ENCODE results near the gene PLPPR1.

The PLPPR1 gene

GRCh38 chr9:101063192-101063591 is 34.7 kb downstream of the PLPPR1 start:
- H3K4me2 ChIP-seq (ENCODE audit: low read depth, low read length): no peak overlapping the region
- no peaks in the 10 kb centered on the region for H3K9me3 ChIP-seq (replicated peaks; ENCODE audit: insufficient read depth, low read length)
- no peaks in the 10 kb centered on the region for H3F3A ChIP-seq (ENCODE audit: insufficient read depth, low read length)
- no peak for DNase-seq
- no peaks in the 10 kb centered on the region for H3K36me3 ChIP-seq (replicated peaks; ENCODE audit: insufficient read depth, low read length)
- H3K9ac ChIP-seq (ENCODE audit: low read length): no peak overlapping the region
- no peak overlapping the region for H3K27ac ChIP-seq (ENCODE audit: low read length)
- H3K4me1 ChIP-seq (ENCODE audit: low read length): no peaks in the 10 kb centered on the region
- no peaks in the 10 kb centered on the region for H3K27me3 ChIP-seq (replicated peaks; ENCODE audit: insufficient read depth, low read length)
- H3K4me3 ChIP-seq (ENCODE audit: low read length): no peak overlapping the region
- H2AFZ ChIP-seq (ENCODE audit: low read length): no peak overlapping the region
- H3K9me2 ChIP-seq (replicated peaks; ENCODE audit: insufficient read depth, low read length): no peaks in the 10 kb centered on the region
- no peaks in the 10 kb centered on the region for H4K20me1 ChIP-seq (ENCODE audit: insufficient read depth, low read length)
- H3K79me2 ChIP-seq (ENCODE audit: low read length): no peaks in the 10 kb centered on the region
- TF ChIP-seq EZH2phosphoT487 (IDR thresholded peaks at IDR 0.05; ENCODE audit: low read length): no peak
- TF ChIP-seq EZH2 (optimal IDR thresholded peaks at IDR 0.05; ENCODE audit: low read depth, low read length): no peak
- TF ChIP-seq, protein P1, sequence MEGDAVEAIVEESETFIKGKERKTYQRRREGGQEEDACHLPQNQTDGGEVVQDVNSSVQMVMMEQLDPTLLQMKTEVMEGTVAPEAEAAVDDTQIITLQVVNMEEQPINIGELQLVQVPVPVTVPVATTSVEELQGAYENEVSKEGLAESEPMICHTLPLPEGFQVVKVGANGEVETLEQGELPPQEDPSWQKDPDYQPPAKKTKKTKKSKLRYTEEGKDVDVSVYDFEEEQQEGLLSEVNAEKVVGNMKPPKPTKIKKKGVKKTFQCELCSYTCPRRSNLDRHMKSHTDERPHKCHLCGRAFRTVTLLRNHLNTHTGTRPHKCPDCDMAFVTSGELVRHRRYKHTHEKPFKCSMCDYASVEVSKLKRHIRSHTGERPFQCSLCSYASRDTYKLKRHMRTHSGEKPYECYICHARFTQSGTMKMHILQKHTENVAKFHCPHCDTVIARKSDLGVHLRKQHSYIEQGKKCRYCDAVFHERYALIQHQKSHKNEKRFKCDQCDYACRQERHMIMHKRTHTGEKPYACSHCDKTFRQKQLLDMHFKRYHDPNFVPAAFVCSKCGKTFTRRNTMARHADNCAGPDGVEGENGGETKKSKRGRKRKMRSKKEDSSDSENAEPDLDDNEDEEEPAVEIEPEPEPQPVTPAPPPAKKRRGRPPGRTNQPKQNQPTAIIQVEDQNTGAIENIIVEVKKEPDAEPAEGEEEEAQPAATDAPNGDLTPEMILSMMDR (IDR thresholded peaks at IDR 0.05; ENCODE audit: low read length): no peak

GRCh38 chr9:101064206-101064605 is 35.7 kb downstream of the PLPPR1 start:
- Histone ChIP-seq H3K4me1 (ENCODE audit: low read length) (no peaks in the 10 kb centered on the region), H3K9me3 (replicated peaks; ENCODE audit: insufficient read depth, low read length) (no peaks in the 10 kb centered on the region), H3K27ac (ENCODE audit: low read length) (no peak overlapping the region), H3K27me3 (replicated peaks; ENCODE audit: insufficient read depth, low read length) (no peaks in the 10 kb centered on the region), H4K20me1 (ENCODE audit: insufficient read depth, low read length) (no peaks in the 10 kb centered on the region), H3K79me2 (ENCODE audit: low read length) (no peaks in the 10 kb centered on the region), H3K36me3 (replicated peaks; ENCODE audit: insufficient read depth, low read length) (no peaks in the 10 kb centered on the region), H3F3A (ENCODE audit: insufficient read depth, low read length) (no peaks in the 10 kb centered on the region), H2AFZ (ENCODE audit: low read length) (no peak overlapping the region), H3K9ac (ENCODE audit: low read length) (no peak overlapping the region), H3K4me3 (ENCODE audit: low read length) (no peak overlapping the region), H3K9me2 (replicated peaks; ENCODE audit: insufficient read depth, low read length) (no peaks in the 10 kb centered on the region), H3K4me2 (ENCODE audit: low read depth, low read length) (no peak overlapping the region)
- TF ChIP-seq EZH2phosphoT487 (IDR thresholded peaks at IDR 0.05; ENCODE audit: low read length) (no peak), EZH2 (optimal IDR thresholded peaks at IDR 0.05; ENCODE audit: low read depth, low read length) (no peak)
- TF ChIP-seq, protein P1 (IDR thresholded peaks at IDR 0.05; ENCODE audit: low read length): no peak
- no peak for DNase-seq

DNA sequence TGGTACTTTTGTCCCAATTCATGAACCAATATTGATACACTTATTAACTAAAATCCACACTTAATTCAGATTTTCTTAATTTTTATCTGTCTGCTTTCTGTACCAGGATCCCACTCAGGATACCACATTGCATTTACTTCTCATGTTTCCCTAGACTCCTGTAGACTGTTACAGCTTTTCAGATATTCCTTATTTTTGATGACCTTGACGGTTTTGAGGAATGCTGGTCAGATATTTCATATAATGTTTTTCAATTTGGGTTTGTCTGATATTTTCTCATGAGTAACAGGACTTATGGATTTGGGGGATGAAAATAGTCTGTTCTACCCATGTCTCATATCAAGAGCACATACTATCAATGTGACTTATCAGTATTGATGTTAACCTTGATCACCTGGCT is 37.4 kb downstream of the PLPPR1 start:
- H3K36me3 ChIP-seq (replicated peaks; ENCODE audit: insufficient read depth, low read length): no peaks in the 10 kb centered on the region
- H2AFZ ChIP-seq (ENCODE audit: low read length): no peak overlapping the region
- no peak for DNase-seq
- no peak overlapping the region for H3K4me2 ChIP-seq (ENCODE audit: low read depth, low read length)
- no peaks in the 10 kb centered on the region for H4K20me1 ChIP-seq (ENCODE audit: insufficient read depth, low read length)
- H3K9me3 ChIP-seq (replicated peaks; ENCODE audit: insufficient read depth, low read length): no peaks in the 10 kb centered on the region
- TF ChIP-seq EZH2 (optimal IDR thresholded peaks at IDR 0.05; ENCODE audit: low read depth, low read length) (no peak), EZH2phosphoT487 (IDR thresholded peaks at IDR 0.05; ENCODE audit: low read length) (no peak)
- TF ChIP-seq, protein P1 (IDR thresholded peaks at IDR 0.05; ENCODE audit: low read length): no peak
- no peaks in the 10 kb centered on the region for H3K4me1 ChIP-seq (ENCODE audit: low read length)
- no peaks in the 10 kb centered on the region for H3F3A ChIP-seq (ENCODE audit: insufficient read depth, low read length)
- no peak overlapping the region for H3K27ac ChIP-seq (ENCODE audit: low read length)
- H3K79me2 ChIP-seq (ENCODE audit: low read length): no peaks in the 10 kb centered on the region
- no peaks in the 10 kb centered on the region for H3K9me2 ChIP-seq (replicated peaks; ENCODE audit: insufficient read depth, low read length)
- no peaks in the 10 kb centered on the region for H3K27me3 ChIP-seq (replicated peaks; ENCODE audit: insufficient read depth, low read length)
- H3K4me3 ChIP-seq (ENCODE audit: low read length): no peak overlapping the region
- no peak overlapping the region for H3K9ac ChIP-seq (ENCODE audit: low read length)
